ENCODE results near the gene MBNL1. TPM values are rescaled to one million over a fixed set of nuclear protein-coding genes. Genes with fewer than 3 reads are reported as not detected.
A peak's percentile ranks its signal among the peaks of the same experiment; 100 is the strongest.

MBNL1 gene
- total and polyA plus RNA-seq, 2 of the 4 experiments (the other 2 are of a cell fraction), result 127 to 664 TPM

DNA sequence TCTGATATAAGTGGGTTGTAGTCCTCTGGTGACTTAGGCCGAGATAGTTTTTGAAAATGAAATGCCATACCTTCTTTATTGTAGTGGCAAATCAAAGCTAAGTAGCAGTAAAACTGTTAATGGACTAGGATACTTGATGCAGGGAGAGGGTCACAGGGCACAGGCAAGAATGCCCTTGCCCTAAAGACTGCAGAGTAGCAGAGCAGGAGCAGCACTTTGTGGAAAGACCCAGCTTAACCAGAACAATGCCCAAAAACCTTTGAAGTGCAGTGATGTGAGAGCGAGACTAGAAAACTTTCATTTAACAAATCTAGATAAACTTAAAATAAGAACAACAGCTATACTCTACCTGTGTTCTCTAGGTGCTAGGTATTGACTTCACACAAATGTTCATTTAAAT, 121.9 kb downstream of the MBNL1 start:
- Histone ChIP-seq H3K9ac (ENCODE audit: low read depth, low read length) (no peak overlapping the region), H2AK5ac (ENCODE audit: low read depth, low read length) (no peak overlapping the region), H3K4me1 (ENCODE audit: control insufficient read depth, insufficient read depth, low read length) (peaks cover 9% of the 10 kb centered on the region), H3K36me3 (ENCODE audit: control insufficient read depth, insufficient read depth, low read length) (peaks cover 3% of the 10 kb centered on the region), H3K4ac (ENCODE audit: low read depth, low read length) (no peak overlapping the region), H3K56ac (ENCODE audit: extremely low read depth, insufficient read depth, low read length) (no peak overlapping the region), H2BK5ac (ENCODE audit: low read depth, low read length, poor library complexity, severe bottlenecking) (no peak overlapping the region), H3K18ac (ENCODE audit: low read depth, low read length) (peak overlapping the region; percentile 52; the same call in 1 of the 2 replicates), H3K27ac (ENCODE audit: insufficient read depth, low read length) (no peak overlapping the region), H2BK15ac (ENCODE audit: low read depth, low read length) (no peak overlapping the region), H4K91ac (ENCODE audit: insufficient read depth, low read depth, low read length) (no peak overlapping the region), H2BK20ac (ENCODE audit: low read depth, low read length) (no peak overlapping the region; the same call in 1 of the 2 replicates), H2AFZ (replicated peaks; ENCODE audit: low read length, poor library complexity) (no peak overlapping the region), H4K20me1 (ENCODE audit: insufficient read depth, low read length) (peaks cover 49% of the 10 kb centered on the region), H4K8ac (ENCODE audit: low read depth in 2 of 2, low read length in 2 of 2) (no peak overlapping the region), H3K23ac (ENCODE audit: low read depth, low read length) (no peak overlapping the region), H3K4me2 (ENCODE audit: low read depth, low read length) (no peak overlapping the region), H3K27me3 (ENCODE audit: control insufficient read depth, insufficient read depth, low read length) (no peaks in the 10 kb centered on the region), H2AK9ac (replicated peaks; ENCODE audit: low read depth, low read length, poor library complexity) (no peak overlapping the region), H3K79me1 (ENCODE audit: low read depth in 1 of 2, low read length in 2 of 2) (peaks cover 7 to 66% of the 10 kb centered on the region in 2 experiments), H2BK120ac (ENCODE audit: low read depth, low read length) (no peak overlapping the region), H4K5ac (ENCODE audit: low read depth, low read length) (no peak overlapping the region), H3K9me1 (ENCODE audit: insufficient read depth, low read length) (peaks cover 18% of the 10 kb centered on the region), H3K9me3 (ENCODE audit: control insufficient read depth, insufficient read depth, low read length) (no peaks in the 10 kb centered on the region), H3K4me3 (ENCODE audit: insufficient read depth, low read depth, low read length) (no peak overlapping the region), H3K14ac (replicated peaks; ENCODE audit: low read depth, low read length) (no peak overlapping the region)
- dilution Hi-C loops (cut with HindIII; ENCODE audit: low sequenced_read_pairs, unreplicated experiment) (no loop called here), intact Hi-C loops (cut with micrococcal nuclease) (no loop called here), in situ Hi-C loops (cut with MboI; ENCODE audit: low sequenced_read_pairs) (no loop called here)
- BruUV-seq (replicated peaks), result no TSS peak
- POLR2A ChIA-PET (ENCODE audit: unreplicated experiment), result no interaction called here
- CTCF ChIA-PET, result interaction anchor here (0.6 kb wide), 1 partner anchor 181 kb away, joined by 5 read pairs; no protein-coding TSS in a partner anchor
- DNase-seq (no peak), ATAC-seq (ENCODE audit: low read depth) (no peak)
- no CpG with 5 or more reads among the region's 2 CpGs for WGBS, 2 experiments (ENCODE audit: extremely low coverage in 2 of 2, insufficient read length in 1 of 2)
- no peak for TF ChIP-seq CHD1 (IDR thresholded peaks at IDR 0.05; ENCODE audit: low read depth, low read length)
- TF ChIP-seq POLR2A (IDR thresholded peaks at IDR 0.05; ENCODE audit: low read depth, low read length), result no peak
- TF ChIP-seq BHLHE40 (IDR thresholded peaks at IDR 0.05; ENCODE audit: low read depth, low read length), result no peak
